Trophoblast cell (in vitro differentiated cells and primary cell): Measurements from ENCODE around the gene SPATS2.

Experiments
- DNase-seq, 2 donors: peaks; one replicate each; pipeline ENCODE4 v3.0.0-alpha.2; 2016
- H2AFZ ChIP-seq: 2 replicates; pipeline ENCODE4 v1.6.1; 2013; ENCODE audit warnings: low read length, moderate library complexity, mild to moderate bottlenecking; ENCODE audit not compliant: insufficient read depth, poor library complexity
- H2AK5ac ChIP-seq: 2 replicates; pipeline ENCODE4 v1.6.1; 2013; ENCODE audit warnings: mild to moderate bottlenecking, low read length
- H2BK120ac ChIP-seq: 2 replicates; pipeline ENCODE4 v1.6.1; 2013; ENCODE audit warnings: low read length, mild to moderate bottlenecking, moderate library complexity; ENCODE audit not compliant: insufficient read depth, poor library complexity
- H2BK12ac ChIP-seq: 2 replicates; pipeline ENCODE4 v1.6.1; 2013; ENCODE audit warnings: mild to moderate bottlenecking, low read length, moderate library complexity
- H2BK5ac ChIP-seq: 2 replicates; pipeline ENCODE4 v1.6.1; 2013; ENCODE audit warnings: low read length, low read depth, moderate library complexity, mild to moderate bottlenecking; ENCODE audit not compliant: poor library complexity
- H3K14ac ChIP-seq: 2 replicates; pipeline ENCODE4 v1.6.1; 2013; ENCODE audit warnings: mild to moderate bottlenecking, low read length
- H3K18ac ChIP-seq: 2 replicates; pipeline ENCODE4 v1.6.1; 2013; ENCODE audit warnings: mild to moderate bottlenecking, low read length
- H3K23ac ChIP-seq: 2 replicates; pipeline ENCODE4 v1.6.1; 2013; ENCODE audit warnings: low read length
- H3K27ac ChIP-seq: 2 replicates; pipeline ENCODE4 v1.5.1; 2013; ENCODE audit warnings: low read depth, mild to moderate bottlenecking, inconsistent platforms, low read length, moderate library complexity
- H3K27me3 ChIP-seq: 2 replicates; pipeline ENCODE4 v1.6.1; 2013; ENCODE audit warnings: inconsistent platforms, mild to moderate bottlenecking, low read length, moderate library complexity; ENCODE audit not compliant: insufficient read depth
- H3K36me3 ChIP-seq, 2 experiments: 1 replicate in 1 of 2; 2 replicates in 1 of 2; pipeline ENCODE4 v1.6.1; 2013; ENCODE audit warnings: low read length in 2 of 2, mild to moderate bottlenecking in 2 of 2, moderate library complexity in 1 of 2; ENCODE audit not compliant: insufficient read depth in 2 of 2, control insufficient read depth in 1 of 2
- H3K4ac ChIP-seq: 2 replicates; pipeline ENCODE4 v1.6.1; 2013; ENCODE audit warnings: low read depth, mild to moderate bottlenecking, low read length, moderate library complexity
- H3K4me1 ChIP-seq, 2 experiments: 1 replicate in 1 of 2; 2 replicates in 1 of 2; pipeline ENCODE4 v1.6.1; 2013; ENCODE audit warnings: low read length in 2 of 2, mild to moderate bottlenecking in 2 of 2, moderate library complexity in 1 of 2; ENCODE audit not compliant: insufficient read depth in 2 of 2, control insufficient read depth in 1 of 2
- H3K4me2 ChIP-seq: 2 replicates; pipeline ENCODE4 v1.6.1; 2013; ENCODE audit warnings: inconsistent platforms, mild to moderate bottlenecking, low read length, moderate library complexity
- H3K4me3 ChIP-seq: 2 replicates; pipeline ENCODE4 v1.5.1; 2013; ENCODE audit warnings: mild to moderate bottlenecking, low read depth, low read length, inconsistent platforms
- H3K79me1 ChIP-seq: one replicate; pipeline ENCODE4 v1.6.1; 2013; ENCODE audit warnings: low read length
- H3K79me2 ChIP-seq: 2 replicates; pipeline ENCODE4 v1.6.1; 2013; ENCODE audit warnings: low read length, mild to moderate bottlenecking; ENCODE audit not compliant: control insufficient read depth, insufficient read depth, poor library complexity
- H3K9ac ChIP-seq: 2 replicates; pipeline ENCODE4 v1.6.1; 2013; ENCODE audit warnings: mild to moderate bottlenecking, low read length
- H3K9me3 ChIP-seq: 2 replicates; pipeline ENCODE4 v1.6.1; 2013; ENCODE audit warnings: low read depth, mild to moderate bottlenecking, control low read depth, inconsistent platforms, low read length; ENCODE audit not compliant: insufficient read depth
- H4K12ac ChIP-seq: 2 replicates; pipeline ENCODE4 v1.6.1; 2013; ENCODE audit warnings: low read depth, mild to moderate bottlenecking, low read length, moderate library complexity
- H4K8ac ChIP-seq: 2 replicates; pipeline ENCODE4 v1.6.1; 2013; ENCODE audit warnings: low read depth, mild to moderate bottlenecking, low read length, moderate library complexity
- H4K91ac ChIP-seq: one replicate; pipeline ENCODE4 v1.6.1; 2013; ENCODE audit warnings: low read depth, mild to moderate bottlenecking, low read length, moderate library complexity
- WGBS: extraction: QIAGEN DNeasy Blood & Tissue Kit; methylation state at CpG from one replicate; pipeline ENCODE4 v1.1.7; 2013; ENCODE audit warnings: missing lambda C conversion rate; ENCODE audit not compliant: insufficient read length, insufficient coverage; ENCODE audit errors: extremely low coverage; 5-methylcytosine and 5-hydroxymethylcytosine counted together

The SPATS2 gene

GRCh38 chr12:49415521-49415970, 48.3 kb downstream of the SPATS2 start:
- H2AFZ ChIP-seq = no peak overlapping the region
- no CpG with 5 or more reads among the region's 3 CpGs for WGBS
- H2BK120ac ChIP-seq = no peak overlapping the region

GRCh38 chr12:49416892-49417291, 49.6 kb downstream of the SPATS2 start:
- H3K79me1 ChIP-seq = no peaks in the 10 kb centered on the region
- no peaks in the 10 kb centered on the region for H3K9me3 ChIP-seq
- no peak overlapping the region for H3K4ac ChIP-seq
- no peak overlapping the region for H2BK120ac ChIP-seq
- H2AK5ac ChIP-seq = no peak overlapping the region
- no CpG with 5 or more reads among the region's 2 CpGs for WGBS
- H3K23ac ChIP-seq = no peak overlapping the region
- no peaks in the 10 kb centered on the region for H3K27me3 ChIP-seq
- H4K8ac ChIP-seq = no peak overlapping the region
- no peaks in the 10 kb centered on the region for H3K79me2 ChIP-seq
- H2BK5ac ChIP-seq = no peak overlapping the region
- no peak overlapping the region for H4K12ac ChIP-seq
- no peak overlapping the region for H3K4me3 ChIP-seq
- no peak for DNase-seq
- H4K91ac ChIP-seq = no peak overlapping the region
- H3K9ac ChIP-seq = no peak overlapping the region
- no peak overlapping the region for H2AFZ ChIP-seq
- no peak overlapping the region for H3K27ac ChIP-seq
- H2BK12ac ChIP-seq = no peak overlapping the region
- no peaks in the 10 kb centered on the region for H3K36me3 ChIP-seq
- H3K18ac ChIP-seq = no peak overlapping the region
- no peak overlapping the region for H3K4me2 ChIP-seq
- no peak overlapping the region for H3K14ac ChIP-seq
- peaks cover 3 to 4% of the 10 kb centered on the region in 2 experiments for H3K4me1 ChIP-seq

More at GRCh38 chr12:49415521-49415970, 48.3 kb downstream of the SPATS2 start:
- no peak overlapping the region for H2AK5ac ChIP-seq
- no peak overlapping the region for H3K23ac ChIP-seq
- H4K12ac ChIP-seq = no peak overlapping the region
- no peak overlapping the region for H4K91ac ChIP-seq
- DNase-seq = peak in 1 of 2 donors; percentile 27
- H3K18ac ChIP-seq = no peak overlapping the region
- no peaks in the 10 kb centered on the region for H3K27me3 ChIP-seq
- H3K27ac ChIP-seq = no peak overlapping the region
- H3K9ac ChIP-seq = no peak overlapping the region
- no peak overlapping the region for H2BK5ac ChIP-seq
- H3K4me3 ChIP-seq = no peak overlapping the region
- no peaks in the 10 kb centered on the region for H3K9me3 ChIP-seq
- H2BK12ac ChIP-seq = no peak overlapping the region
- no peaks in the 10 kb centered on the region for H3K79me2 ChIP-seq
- H3K14ac ChIP-seq = no peak overlapping the region
- H4K8ac ChIP-seq = no peak overlapping the region
- peaks cover 3 to 4% of the 10 kb centered on the region in 2 experiments for H3K4me1 ChIP-seq
- H3K4me2 ChIP-seq = no peak overlapping the region
- no peak overlapping the region for H3K4ac ChIP-seq
- no peaks in the 10 kb centered on the region for H3K36me3 ChIP-seq
- H3K79me1 ChIP-seq = no peaks in the 10 kb centered on the region

GRCh38 chr12:49417558-49417957, 50.3 kb downstream of the SPATS2 start:
- no CpG with 5 or more reads among the region's 1 CpG for WGBS

GRCh38 chr12:49420556-49420955, 53.3 kb downstream of the SPATS2 start:
- Histone ChIP-seq H3K9me3 (no peaks in the 10 kb centered on the region), H2AFZ (no peak overlapping the region), H4K12ac (no peak overlapping the region), H4K91ac (no peak overlapping the region), H3K4ac (no peak overlapping the region), H3K79me2 (no peaks in the 10 kb centered on the region), H3K27ac (no peak overlapping the region), H3K23ac (no peak overlapping the region), H3K4me3 (no peak overlapping the region), H3K27me3 (no peaks in the 10 kb centered on the region), H3K9ac (no peak overlapping the region), H3K36me3 (peaks cover 0 to 9% of the 10 kb centered on the region in 2 experiments), H3K79me1 (no peaks in the 10 kb centered on the region), H3K14ac (no peak overlapping the region), H4K8ac (no peak overlapping the region), H2BK120ac (no peak overlapping the region), H2AK5ac (no peak overlapping the region), H2BK12ac (no peak overlapping the region), H3K4me2 (no peak overlapping the region), H3K4me1 (peaks cover 3 to 4% of the 10 kb centered on the region in 2 experiments), H3K18ac (no peak overlapping the region), H2BK5ac (no peak overlapping the region)
- no peak for DNase-seq
- WGBS = no CpG with 5 or more reads among the region's 4 CpGs

More at GRCh38 chr12:49417558-49417957, 50.3 kb downstream of the SPATS2 start:
- Histone ChIP-seq H3K36me3 (peaks cover 0 to 2% of the 10 kb centered on the region in 2 experiments), H3K14ac (no peak overlapping the region), H2AK5ac (no peak overlapping the region), H3K79me2 (no peaks in the 10 kb centered on the region), H3K9ac (no peak overlapping the region), H3K18ac (no peak overlapping the region), H2AFZ (no peak overlapping the region), H2BK120ac (no peak overlapping the region), H4K8ac (no peak overlapping the region), H3K9me3 (no peaks in the 10 kb centered on the region), H4K12ac (no peak overlapping the region), H3K27ac (no peak overlapping the region), H3K4me1 (peaks cover 3 to 4% of the 10 kb centered on the region in 2 experiments), H3K79me1 (no peaks in the 10 kb centered on the region), H3K4ac (no peak overlapping the region), H3K27me3 (no peaks in the 10 kb centered on the region), H4K91ac (no peak overlapping the region), H3K4me3 (no peak overlapping the region), H3K4me2 (no peak overlapping the region), H2BK12ac (no peak overlapping the region), H2BK5ac (no peak overlapping the region), H3K23ac (no peak overlapping the region)
- DNase-seq = no peak
